ENCODE data around the gene PRPF38A.

The PRPF38A gene

DNA sequence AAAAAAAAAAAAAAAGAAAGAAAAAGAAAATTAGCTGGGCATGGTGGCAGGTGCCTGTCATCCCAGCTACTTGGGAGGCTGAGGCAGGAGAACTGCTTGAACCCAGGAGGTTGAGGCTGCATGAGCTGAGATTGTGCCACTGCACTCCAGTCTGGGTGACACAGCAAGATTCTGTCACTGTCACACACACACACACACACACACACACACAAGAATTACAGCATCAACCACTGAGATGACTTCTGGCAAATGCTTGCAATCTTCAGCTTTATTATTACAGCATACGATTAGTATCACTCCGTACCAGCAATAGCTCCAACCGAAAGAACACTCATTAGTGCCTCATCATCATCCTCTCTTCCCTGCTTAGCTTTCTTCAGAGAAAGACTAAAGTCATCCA is 4.8 kb upstream of the PRPF38A start:
- DNase-seq (ENCODE audit: low read depth in 2 of 2, low spot score in 1 of 2) = no peak

DNA sequence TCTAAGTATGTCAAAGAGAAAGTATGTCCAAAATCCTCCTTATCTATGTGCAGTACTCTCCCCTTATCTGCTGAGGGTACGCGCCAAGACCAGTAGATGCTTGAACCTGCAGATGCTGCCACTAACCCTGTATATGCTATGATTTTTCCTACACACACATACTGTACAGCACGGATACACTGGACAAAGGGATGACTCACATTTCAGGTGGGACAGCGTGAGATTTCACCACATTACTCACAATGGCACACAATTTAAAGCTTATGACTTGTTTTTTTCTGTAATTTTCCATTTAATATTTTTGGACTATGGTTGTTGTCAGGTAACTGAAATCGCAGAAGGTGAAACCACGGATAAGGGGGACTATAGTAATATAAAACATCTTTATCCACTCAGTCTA is 4.3 kb upstream of the PRPF38A start:
- no peak for DNase-seq (ENCODE audit: low read depth in 2 of 2, low spot score in 1 of 2)

DNA sequence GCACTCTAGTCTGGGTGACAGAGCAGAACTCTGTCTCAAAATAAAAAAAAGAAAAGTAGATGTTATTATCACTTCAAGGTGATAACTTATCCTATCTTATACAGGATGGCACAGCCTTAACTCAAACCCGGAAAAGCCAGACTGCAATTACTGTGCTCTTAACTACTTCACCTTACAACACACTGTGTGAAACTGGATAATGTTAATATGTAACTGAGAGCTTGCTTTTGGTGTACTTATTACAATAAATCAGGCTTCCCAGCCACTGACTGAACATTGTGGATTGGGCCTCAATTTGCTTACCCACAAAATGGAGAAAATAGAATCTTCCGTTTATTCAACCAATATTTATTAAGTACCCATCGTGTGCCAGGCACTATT is 1.6 kb upstream of the PRPF38A start:
- DNase-seq (ENCODE audit: low read depth in 2 of 2, low spot score in 1 of 2) = no peak

DNA sequence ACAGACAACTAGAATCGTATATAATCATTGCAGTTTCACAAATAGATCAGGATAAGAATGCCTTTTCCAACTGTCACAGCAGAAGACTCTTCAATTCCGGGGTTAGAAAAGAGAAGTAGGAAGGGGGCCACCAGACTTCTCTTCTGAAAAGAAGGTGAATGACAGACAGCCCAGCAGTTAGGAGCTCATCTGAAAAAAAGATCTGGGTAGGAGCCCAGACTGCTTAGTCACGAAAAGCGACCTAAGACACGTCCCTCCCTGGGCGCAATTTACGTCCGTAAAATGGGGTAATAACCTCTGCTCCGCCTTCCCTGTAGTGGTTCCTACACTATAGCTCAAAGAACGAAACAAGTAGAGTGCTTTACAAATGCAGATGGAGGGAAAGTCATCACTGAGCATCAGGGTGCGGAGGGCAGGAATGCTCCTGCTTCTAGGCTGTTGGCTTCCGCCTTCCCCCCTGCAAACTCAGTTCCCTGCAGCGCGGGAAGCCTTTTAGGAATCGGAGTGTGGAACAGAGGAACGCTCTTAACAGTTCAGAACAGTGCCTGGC is 761 bp upstream of the PRPF38A start:
- peak in 1 of 2 donors; percentile 2 for DNase-seq (ENCODE audit: low read depth in 2 of 2, low spot score in 1 of 2)

DNA sequence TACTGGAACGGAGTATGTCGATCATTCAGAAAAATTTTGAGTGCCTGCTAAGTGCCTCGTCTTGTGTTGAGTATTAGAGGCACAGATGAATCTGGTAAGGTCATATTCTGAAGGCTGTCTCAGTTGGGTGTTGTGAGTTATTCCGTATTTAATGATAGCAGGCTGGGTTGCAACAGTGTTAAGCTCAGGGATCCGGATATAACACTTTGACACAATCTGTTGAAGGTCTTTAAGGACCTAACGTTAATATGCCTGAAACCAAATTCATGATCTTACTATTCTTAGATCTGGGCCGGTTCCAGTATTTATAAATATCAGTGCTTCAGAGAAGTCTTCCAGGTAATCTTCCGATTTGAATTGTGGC is 555 bp downstream of the PRPF38A start:
- DNase-seq (ENCODE audit: low read depth in 2 of 2, low spot score in 1 of 2) = no peak

DNA sequence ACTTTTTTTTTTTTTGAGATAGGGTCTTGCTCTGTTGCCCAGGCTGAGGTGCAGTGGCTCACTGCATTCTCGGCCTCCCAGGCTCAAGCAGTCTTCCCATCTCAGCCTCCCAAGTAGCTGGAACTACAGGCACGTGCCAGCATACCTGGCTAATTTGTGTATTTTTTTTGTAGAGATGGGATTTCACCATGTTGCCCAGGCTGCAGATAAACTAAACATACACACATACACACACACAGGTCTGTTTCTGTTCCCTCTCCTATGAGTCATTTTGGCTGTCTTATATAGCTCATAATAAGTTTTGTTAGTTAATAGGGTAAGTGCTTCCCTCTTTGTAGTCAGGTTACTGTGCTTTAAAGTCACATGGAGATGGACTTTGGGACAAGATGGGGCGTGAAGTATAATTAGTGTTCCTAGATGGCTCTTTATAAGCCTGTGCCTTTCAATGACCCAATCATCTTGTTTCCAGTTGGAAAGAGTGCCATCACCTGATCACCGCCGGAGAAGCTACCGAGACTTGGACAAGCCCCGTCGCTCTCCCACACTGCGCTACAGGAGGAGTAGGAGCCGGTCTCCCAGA is 9.1 kb downstream of the PRPF38A start:
- DNase-seq (ENCODE audit: low read depth in 2 of 2, low spot score in 1 of 2) = no peak

DNA sequence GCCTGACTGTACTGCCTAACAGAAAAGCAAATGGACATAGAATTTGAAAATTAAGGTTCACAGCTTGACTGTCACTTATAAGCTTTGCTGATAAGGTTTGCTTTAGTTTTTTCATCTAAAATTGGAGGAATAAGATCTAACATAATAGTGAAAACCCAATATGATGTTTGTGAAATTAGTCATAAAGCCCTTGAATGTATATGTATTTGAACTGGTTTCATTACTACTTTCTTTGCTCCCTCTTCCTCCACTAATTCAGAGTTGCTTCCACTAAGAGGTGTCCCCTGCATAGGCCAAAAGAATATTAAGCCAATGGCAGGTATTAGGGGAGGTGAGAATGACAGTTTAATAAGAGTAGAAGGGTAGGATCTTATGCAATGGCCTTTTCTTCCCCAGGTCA is 10.5 kb downstream of the PRPF38A start:
- no peak for DNase-seq (ENCODE audit: low read depth in 2 of 2, low spot score in 1 of 2)

DNA sequence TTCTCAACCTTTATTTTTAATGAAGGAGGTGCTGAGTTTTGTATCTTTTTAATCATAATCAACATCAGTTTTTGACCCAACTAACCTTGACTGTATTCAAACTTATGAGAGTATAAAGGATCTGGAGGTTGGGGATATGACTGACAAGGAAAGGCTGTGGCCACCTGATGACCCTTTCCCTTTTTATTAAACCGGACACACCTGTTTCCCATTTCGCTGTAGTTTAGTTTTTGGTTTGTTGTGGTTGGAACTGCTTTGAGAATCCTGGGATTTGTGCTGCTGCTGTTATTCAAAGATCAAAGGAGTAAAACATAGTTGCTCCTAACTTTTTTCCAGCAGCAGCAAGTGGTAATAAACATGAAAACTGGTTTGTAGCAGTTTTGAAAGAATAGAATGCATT is 12.4 kb downstream of the PRPF38A start:
- no peak for DNase-seq (ENCODE audit: low read depth in 2 of 2, low spot score in 1 of 2)

DNA sequence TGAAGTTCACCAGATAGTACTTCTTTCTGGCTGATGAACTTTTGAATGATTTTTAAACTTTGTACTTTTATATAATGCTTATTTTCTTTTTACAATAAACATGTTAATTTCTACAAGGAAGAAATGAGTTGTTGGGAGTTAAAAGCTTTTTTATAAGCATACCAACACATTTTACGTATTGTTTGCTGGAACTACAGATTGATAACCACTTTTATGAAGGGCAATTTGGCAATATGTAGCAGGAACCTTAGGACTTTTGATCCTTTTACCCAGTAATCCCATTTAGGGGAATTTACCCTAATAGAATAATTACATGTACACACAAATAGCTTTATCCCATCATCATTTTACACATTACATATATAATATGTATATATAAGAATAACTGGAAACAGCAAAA is 16.3 kb downstream of the PRPF38A start:
- no peak for DNase-seq (ENCODE audit: low read depth in 2 of 2, low spot score in 1 of 2)

DNA sequence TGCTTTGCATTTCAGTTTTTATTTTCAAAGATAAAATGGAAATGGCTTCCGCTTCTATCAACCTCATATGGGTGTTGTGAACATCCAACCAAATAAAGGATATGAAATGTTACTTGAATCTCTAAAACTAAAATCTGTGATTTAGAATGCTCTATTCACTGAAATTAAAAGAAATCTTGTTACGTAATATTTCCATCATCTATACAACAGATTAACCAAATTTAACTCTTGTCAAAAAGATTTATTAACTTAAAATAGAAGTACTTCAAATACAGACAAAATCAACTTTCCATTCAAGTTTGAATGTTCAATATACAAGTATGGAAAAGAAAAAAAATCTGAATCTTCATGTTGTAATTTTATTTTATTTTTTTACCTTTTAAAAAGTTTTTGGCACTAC is 18.7 kb downstream of the PRPF38A start:
- DNase-seq (ENCODE audit: low read depth in 2 of 2, low spot score in 1 of 2) = no peak

DNA sequence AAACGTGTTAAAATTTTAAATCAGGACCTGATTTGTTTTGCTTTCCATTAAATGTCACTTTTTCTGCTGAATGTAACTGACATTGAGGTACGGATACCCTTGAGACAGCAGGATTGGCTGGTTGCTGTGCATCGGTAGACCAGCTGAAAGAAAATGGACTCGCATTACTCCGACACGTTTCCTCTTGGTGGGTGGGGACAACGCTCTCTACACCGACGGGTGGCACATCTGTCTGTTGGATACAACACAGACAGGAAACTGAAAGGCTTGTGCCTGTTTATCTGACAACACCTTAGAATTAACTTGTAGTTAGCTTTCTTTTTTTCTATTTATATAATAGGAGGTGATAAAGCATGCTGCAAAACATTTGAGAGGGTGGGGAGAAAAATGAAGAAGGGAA is 19.4 kb downstream of the PRPF38A start:
- DNase-seq (ENCODE audit: low read depth in 2 of 2, low spot score in 1 of 2) = peak; percentile 37 to 41

DNA sequence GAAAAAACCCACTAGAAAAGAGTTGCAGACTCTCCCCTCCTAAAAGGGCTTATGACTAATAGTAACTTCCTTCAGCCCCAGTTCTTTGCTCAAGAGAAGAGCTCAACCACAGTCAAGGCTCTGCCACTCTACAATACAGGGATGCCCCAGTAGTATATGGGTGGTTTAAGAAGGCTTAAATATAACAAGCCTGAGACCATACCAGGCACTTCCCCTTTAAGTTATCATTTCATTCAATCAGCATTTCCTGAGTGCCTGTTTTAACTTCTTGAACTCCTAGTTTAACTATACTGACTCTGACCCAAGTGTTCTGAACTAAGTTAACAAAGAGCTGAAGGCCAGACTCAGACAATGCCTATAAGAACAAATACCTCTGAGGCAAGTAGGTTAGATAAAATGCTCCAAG is 19.8 kb downstream of the PRPF38A start:
- DNase-seq (ENCODE audit: low read depth in 2 of 2, low spot score in 1 of 2) = no peak

DNA sequence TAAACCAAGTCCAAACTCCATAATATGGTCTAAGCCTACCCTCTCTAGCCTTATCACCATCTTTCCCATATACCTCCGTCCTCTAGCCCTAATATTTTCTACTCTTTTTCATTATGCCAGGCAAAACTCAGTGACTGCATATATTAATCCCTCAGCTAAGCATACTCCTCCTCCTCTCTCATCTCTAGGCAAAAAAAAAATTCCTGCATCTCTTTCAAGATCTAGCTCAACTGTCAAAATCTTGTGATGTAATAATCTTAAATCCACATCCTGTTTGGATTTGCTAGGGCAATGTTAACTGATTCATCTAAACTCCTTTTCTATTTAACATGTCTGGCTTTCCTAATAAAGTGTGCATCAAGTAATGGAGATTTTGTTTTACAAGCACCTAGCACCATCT is 20.4 kb downstream of the PRPF38A start:
- DNase-seq (ENCODE audit: low read depth in 2 of 2, low spot score in 1 of 2) = no peak

DNA sequence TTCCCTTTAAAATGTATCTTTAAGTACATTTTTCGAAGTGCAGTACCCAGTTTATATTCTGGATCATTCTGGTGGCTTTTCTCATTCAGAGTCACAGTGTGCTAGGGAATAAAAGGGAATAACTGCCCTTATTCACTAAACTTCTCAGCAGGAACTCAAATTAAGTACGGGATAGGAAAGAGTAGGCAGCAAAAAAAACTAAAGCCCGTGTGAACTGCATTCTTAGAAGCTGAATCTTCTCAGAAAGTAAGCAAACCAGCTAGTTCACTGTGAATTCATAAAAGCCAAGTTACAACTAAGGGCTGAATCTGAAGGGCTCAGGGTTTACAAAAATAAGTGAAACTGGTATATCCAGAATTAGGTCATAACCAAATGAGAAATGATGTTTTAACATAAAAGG is 22.0 kb downstream of the PRPF38A start:
- DNase-seq (ENCODE audit: low read depth in 2 of 2, low spot score in 1 of 2) = no peak

DNA sequence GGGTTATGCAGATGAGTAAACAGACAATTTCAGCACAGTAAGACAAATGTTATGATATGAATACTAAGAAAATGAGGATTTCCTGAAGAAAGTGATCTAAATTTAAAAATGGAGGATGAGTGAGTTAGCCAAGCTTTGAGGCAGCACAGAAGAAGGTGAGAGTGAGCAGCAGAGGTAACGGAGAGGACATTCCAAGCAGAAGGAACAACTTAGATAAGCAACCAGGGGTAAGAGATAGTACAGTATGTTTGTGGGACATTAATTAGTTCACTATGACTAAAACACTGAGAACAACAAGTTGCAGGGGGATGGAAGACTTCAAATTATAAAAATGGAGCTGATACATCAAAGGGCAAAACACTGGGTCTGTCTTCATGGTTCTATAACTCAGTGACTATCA is 22.8 kb downstream of the PRPF38A start:
- DNase-seq (ENCODE audit: low read depth in 2 of 2, low spot score in 1 of 2) = no peak

DNA sequence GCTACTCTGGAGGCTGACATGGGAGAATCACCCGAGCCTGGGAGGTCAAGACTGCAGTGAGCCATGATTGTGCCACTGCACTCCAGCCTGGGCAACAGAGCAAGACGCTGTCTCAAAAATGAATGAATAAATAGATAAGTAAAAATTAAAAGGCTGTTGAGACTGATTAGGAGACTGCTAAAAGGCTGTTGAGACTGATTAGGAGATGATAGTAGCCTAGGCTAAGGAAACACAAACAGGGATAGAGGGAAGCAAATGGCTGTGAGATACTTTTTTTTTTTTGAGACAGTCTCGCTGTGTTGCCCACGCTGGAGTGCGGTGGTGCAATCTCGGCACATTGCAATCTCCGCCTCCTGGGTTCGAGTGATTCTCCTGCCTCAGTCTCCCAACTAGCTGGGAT is 28.4 kb downstream of the PRPF38A start:
- DNase-seq (ENCODE audit: low read depth in 2 of 2, low spot score in 1 of 2) = no peak

DNA sequence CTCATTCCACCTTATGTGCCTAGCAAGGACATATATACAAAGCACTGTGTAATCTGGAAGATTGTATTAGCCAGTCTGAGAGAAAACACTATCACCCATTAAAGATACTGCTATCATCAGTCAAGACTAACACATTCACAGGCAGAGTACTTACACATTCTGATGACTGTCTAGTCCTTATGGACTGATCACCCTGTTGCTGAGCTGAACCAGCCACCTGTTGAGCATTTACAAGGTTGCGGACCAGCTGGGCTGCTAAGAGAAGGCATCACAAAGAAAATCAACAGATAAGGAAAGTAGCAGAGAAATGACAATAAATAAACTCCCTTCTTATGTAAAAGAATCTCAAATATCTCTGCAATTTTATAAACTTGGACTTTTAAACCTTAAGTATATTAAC is 30.8 kb downstream of the PRPF38A start:
- no peak for DNase-seq (ENCODE audit: low read depth in 2 of 2, low spot score in 1 of 2)

DNA sequence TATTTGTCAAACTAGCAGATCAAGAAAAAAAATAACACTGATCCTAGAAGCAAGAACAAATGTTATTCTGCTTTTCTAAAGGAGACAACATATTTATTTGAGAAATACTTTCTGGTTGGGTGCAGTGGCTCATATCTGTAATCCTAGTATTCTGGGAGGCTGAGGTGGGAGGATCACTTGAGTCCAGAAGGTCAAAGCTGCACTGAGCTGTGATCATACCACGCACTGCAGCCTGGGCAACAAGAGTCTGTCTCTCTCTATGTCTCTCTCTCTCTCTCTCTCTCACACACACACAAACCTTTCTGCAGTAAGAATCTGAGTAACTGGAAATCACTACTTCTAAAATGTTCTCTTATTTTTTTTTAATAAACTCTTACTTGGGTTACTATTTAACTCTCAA is 31.2 kb downstream of the PRPF38A start:
- DNase-seq (ENCODE audit: low read depth in 2 of 2, low spot score in 1 of 2) = no peak

DNA sequence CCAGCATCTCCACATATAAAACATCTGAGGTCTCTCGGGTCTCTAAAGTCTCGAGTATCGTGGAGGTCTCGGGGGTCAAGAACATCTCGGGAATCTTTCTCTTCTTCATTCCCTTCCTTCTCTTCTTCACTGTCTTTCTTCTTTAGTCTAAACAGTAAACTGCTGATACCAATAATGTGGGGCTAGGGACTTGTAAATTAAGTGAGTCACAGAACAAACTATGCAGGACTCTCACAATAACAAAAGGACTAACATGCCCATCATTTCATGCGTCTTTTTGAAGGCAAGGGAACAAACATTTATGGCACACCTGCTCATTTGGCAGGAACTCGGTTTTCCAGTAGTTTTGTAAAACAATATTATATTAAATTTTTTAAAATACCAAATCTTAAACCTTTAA is 32.4 kb downstream of the PRPF38A start:
- no peak for DNase-seq (ENCODE audit: low read depth in 2 of 2, low spot score in 1 of 2)

DNA sequence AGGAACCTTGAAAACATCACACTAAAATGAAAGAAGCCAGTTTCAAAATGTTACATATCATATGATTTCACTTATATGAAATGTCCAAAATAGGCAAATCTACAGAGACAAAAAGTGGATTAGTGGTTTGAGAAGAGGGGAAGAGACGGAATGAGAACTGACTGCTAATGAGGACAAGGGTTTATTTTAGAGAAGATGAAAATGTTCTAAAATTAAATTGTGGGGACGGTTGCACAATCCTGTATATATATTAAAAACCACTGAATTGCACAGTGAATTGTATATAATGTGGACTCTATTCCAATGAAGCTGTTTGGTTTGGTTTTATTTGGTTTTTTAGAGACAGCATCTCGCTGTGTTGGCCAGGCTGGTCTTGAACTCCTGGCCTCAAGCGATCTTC is 35.6 kb downstream of the PRPF38A start:
- DNase-seq (ENCODE audit: low read depth in 2 of 2, low spot score in 1 of 2) = no peak

DNA sequence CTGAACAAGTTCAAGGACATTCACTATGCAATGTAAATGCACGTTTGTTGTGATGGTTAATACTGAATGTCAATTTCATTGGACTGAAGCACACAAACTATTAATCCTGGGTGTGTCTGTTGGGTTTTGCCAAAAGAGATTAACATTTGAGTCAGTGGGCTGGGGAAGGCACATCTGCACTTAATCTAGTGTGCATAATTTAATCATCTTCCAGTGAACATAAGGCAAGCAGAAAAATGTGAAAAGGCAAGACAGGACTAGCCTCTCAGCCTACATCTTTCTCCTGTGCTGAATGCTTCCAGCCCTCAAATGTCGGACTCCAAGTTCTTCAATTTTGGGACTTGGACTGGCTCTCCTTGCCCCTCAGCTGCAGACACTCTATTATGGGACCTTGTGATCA is 40.1 kb downstream of the PRPF38A start:
- no peak for DNase-seq (ENCODE audit: low read depth in 2 of 2, low spot score in 1 of 2)

DNA sequence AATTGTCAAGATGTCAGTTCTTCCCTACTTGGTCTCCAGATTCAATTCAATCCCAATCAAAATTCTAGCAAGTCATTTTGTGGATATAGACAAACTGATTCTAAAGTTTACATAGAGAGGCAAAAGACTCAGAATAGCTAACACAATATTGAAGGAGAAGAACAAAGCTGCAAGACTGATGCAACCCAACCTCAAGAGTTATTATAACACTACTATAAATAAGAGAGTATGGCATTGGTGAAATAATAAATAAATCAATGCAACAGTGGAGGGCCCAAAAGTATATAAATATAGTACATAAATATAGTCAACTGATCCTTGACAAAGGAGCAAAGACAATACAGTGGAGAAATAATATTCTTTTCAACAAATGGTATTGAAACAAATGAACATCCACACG is 49.7 kb downstream of the PRPF38A start:
- DNase-seq (ENCODE audit: low read depth in 2 of 2, low spot score in 1 of 2) = no peak

DNA sequence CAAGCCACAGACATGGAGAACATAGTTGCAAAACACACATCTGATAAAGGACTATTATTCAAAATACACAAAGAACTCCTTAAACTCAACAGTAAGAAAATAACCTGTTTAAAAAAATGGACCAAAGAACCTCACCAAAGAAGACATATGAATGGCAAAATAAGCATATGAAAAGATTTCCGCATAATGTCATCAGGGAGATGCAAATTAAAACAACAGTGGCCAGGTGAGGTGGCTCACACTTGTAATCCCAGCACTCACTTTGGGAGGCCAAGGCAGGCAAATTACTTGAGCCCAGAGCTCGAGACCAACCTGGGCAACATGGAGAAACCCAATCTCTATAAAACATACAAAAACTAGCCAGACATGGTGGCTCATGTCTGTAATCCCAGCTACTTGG is 50.4 kb downstream of the PRPF38A start:
- no peak for DNase-seq (ENCODE audit: low read depth in 2 of 2, low spot score in 1 of 2)

DNA sequence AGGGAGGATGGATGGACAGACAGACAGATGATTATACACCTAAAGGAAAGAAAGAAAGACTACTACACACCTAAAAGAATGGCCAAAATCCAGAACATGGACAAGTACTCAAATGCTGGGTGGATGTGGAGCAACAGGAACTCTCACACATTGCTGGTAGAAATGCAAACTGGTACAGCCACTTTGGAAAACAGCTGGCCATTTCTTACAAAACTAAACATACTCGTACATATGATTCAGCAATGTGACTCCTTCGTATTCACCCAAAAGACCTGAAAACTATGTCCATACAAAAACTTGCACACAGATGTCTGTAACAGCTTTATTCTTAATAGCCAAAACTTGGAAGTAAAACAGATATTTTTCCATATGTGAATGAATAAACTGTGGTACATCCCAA is 51.3 kb downstream of the PRPF38A start:
- DNase-seq (ENCODE audit: low read depth in 2 of 2, low spot score in 1 of 2) = no peak
